ENCODE results near the gene ITPKC.

ITPKC gene

GRCh38 chr19:40697007-40697406, 19.9 kb upstream of the ITPKC start:
- H3K27me3 Mint-ChIP-seq (ENCODE audit: low read depth, poor library complexity) = peaks cover 4% of the 10 kb centered on the region
- H3K36me3 Mint-ChIP-seq (ENCODE audit: low read depth) = peaks cover 45% of the 10 kb centered on the region
- H3K4me1 Mint-ChIP-seq = peaks cover under 1% of the 10 kb centered on the region
- TF ChIP-seq CTCF (IDR thresholded peaks at IDR 0.05) = no peak
- no peak overlapping the region for H3K27ac Mint-ChIP-seq
- no peaks in the 10 kb centered on the region for H3K9me3 Mint-ChIP-seq
- DNase-seq = no peak
- no peak overlapping the region for H3K4me3 Mint-ChIP-seq

GRCh38 chr19:40700083-40700482, 16.8 kb upstream of the ITPKC start:
- no peak overlapping the region for H3K27ac Mint-ChIP-seq
- peaks cover 54% of the 10 kb centered on the region for H3K36me3 Mint-ChIP-seq (ENCODE audit: low read depth)

GRCh38 chr19:40701758-40702157, 15.2 kb upstream of the ITPKC start:
- Mint-ChIP-seq H3K9me3 (no peaks in the 10 kb centered on the region), H3K27ac (no peak overlapping the region), H3K27me3 (ENCODE audit: low read depth, poor library complexity) (no peaks in the 10 kb centered on the region), H3K4me3 (no peak overlapping the region), H3K36me3 (ENCODE audit: low read depth) (peaks cover 52% of the 10 kb centered on the region), H3K4me1 (peaks cover 19% of the 10 kb centered on the region)
- no peak for TF ChIP-seq CTCF (IDR thresholded peaks at IDR 0.05)
- no peak for DNase-seq

More at GRCh38 chr19:40700083-40700482, 16.8 kb upstream of the ITPKC start:
- no peak for DNase-seq
- H3K9me3 Mint-ChIP-seq = no peaks in the 10 kb centered on the region
- H3K27me3 Mint-ChIP-seq (ENCODE audit: low read depth, poor library complexity) = no peaks in the 10 kb centered on the region
- no peak for TF ChIP-seq CTCF (IDR thresholded peaks at IDR 0.05)
- H3K4me1 Mint-ChIP-seq = peaks cover 19% of the 10 kb centered on the region
- no peak overlapping the region for H3K4me3 Mint-ChIP-seq

- H3K4me1 Mint-ChIP-seq = peaks cover 24% of the 10 kb centered on the region
- H3K27ac Mint-ChIP-seq = peak overlapping the region; percentile 72
- peaks cover 51% of the 10 kb centered on the region for H3K36me3 Mint-ChIP-seq (ENCODE audit: low read depth)
- H3K27me3 Mint-ChIP-seq (ENCODE audit: low read depth, poor library complexity) = no peaks in the 10 kb centered on the region
- H3K9me3 Mint-ChIP-seq = no peaks in the 10 kb centered on the region
- TF ChIP-seq CTCF (IDR thresholded peaks at IDR 0.05) = peak; percentile 57
- DNase-seq = peak; percentile 72
- no peak overlapping the region for H3K4me3 Mint-ChIP-seq
Measured at GRCh38 chr19:40702337-40703012, 14.4 kb upstream of the ITPKC start.

- no peak for TF ChIP-seq CTCF (IDR thresholded peaks at IDR 0.05)
- peaks cover 24% of the 10 kb centered on the region for H3K4me1 Mint-ChIP-seq
- no peaks in the 10 kb centered on the region for H3K9me3 Mint-ChIP-seq
- H3K36me3 Mint-ChIP-seq (ENCODE audit: low read depth) = peaks cover 51% of the 10 kb centered on the region
- no peak for DNase-seq
- H3K4me3 Mint-ChIP-seq = peak overlapping the region; percentile 14
- peak overlapping the region; percentile 44 for H3K27ac Mint-ChIP-seq
- no peaks in the 10 kb centered on the region for H3K27me3 Mint-ChIP-seq (ENCODE audit: low read depth, poor library complexity)
Measured at GRCh38 chr19:40703029-40703755, 13.7 kb upstream of the ITPKC start.

Measured in nephron progenitor cell (in vitro differentiated cells).